ENCODE data around the gene MILR1. TPM values are rescaled to one million over a fixed set of nuclear protein-coding genes. Genes with fewer than 3 reads are reported as not detected.
"Not testable (repeated sequence)": the region's sequence is repeated elsewhere in the genome, so short reads cannot be mapped to it uniquely, and the experiment has no call there.

The MILR1 gene
- total and polyA plus RNA-seq, 5 donors from 2014 or later: 0.67 TPM; not detected in 4

GRCh38 chr17:64460955-64461354 is 12.0 kb downstream of the MILR1 start:
- H3K9me3 ChIP-seq (ENCODE audit: control insufficient read depth in 2 of 2, low read length in 2 of 2): no peaks in the 10 kb centered on the region
- H3K27me3 Mint-ChIP-seq: peaks cover 13% of the 10 kb centered on the region
- no peak overlapping the region for H3K27ac Mint-ChIP-seq
- DNase-seq (no peak), ATAC-seq (ENCODE audit: low read depth in 2 of 2) (no peak)
- H3K4me1 Mint-ChIP-seq: peaks cover 6 to 23% (median 10%) of the 10 kb centered on the region in 4 donors
- no peak overlapping the region for H3K4me3 ChIP-seq (ENCODE audit: low read depth, low read length)
- H3K4me3 Mint-ChIP-seq: no peak overlapping the region
- peaks cover 5% of the 10 kb centered on the region for H3K36me3 Mint-ChIP-seq
- peaks cover 8% of the 10 kb centered on the region for H3K4me1 ChIP-seq (ENCODE audit: control insufficient read depth, insufficient read depth, low read length, poor library complexity, severe bottlenecking)
- H3K27ac ChIP-seq (ENCODE audit: insufficient read depth, low read length, poor library complexity, severe bottlenecking): no peak overlapping the region
- H3K36me3 ChIP-seq (ENCODE audit: control insufficient read depth, insufficient read depth, low read length): no peaks in the 10 kb centered on the region
- peaks cover 0 to 2% (median 0%) of the 10 kb centered on the region in 7 donors for H3K9me3 Mint-ChIP-seq
- no peaks in the 10 kb centered on the region for H3K27me3 ChIP-seq (ENCODE audit: control insufficient read depth, insufficient read depth, low read length)

DNA sequence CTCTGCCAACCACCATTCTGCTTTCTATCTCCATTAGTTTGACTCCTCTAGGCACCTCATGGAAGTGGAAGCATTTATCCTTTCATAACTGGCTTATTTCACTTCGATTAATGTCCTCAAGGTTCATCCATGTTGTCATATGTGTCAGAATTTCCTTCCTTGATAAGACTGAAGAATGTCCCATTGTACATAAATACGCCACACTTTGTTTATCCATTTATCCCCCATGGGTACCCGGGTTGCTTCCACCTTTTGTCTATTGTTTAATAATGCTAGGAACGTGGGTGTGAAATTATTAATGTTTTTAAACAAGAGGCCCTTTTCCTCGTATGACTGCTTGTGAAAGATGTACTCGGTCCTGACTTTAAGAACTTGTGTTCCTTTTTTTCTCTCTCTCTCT is 12.9 kb downstream of the MILR1 start:
- Mint-ChIP-seq H3K36me3 (no peaks in the 10 kb centered on the region), H3K4me1 (peaks cover 0 to 15% (median 5%) of the 10 kb centered on the region in 4 donors), H3K27me3 (peaks cover 17% of the 10 kb centered on the region), H3K27ac (no peak overlapping the region), H3K9me3 (peaks cover 0 to 2% (median 0%) of the 10 kb centered on the region in 7 donors), H3K4me3 (no peak overlapping the region)
- Histone ChIP-seq H3K4me1 (ENCODE audit: control insufficient read depth, insufficient read depth, low read length, poor library complexity, severe bottlenecking) (peaks cover under 1% of the 10 kb centered on the region), H3K27me3 (ENCODE audit: control insufficient read depth, insufficient read depth, low read length) (peaks cover 4% of the 10 kb centered on the region), H3K4me3 (ENCODE audit: low read depth, low read length) (no peak overlapping the region), H3K36me3 (ENCODE audit: control insufficient read depth, insufficient read depth, low read length) (no peaks in the 10 kb centered on the region), H3K9me3 (ENCODE audit: control insufficient read depth in 2 of 2, low read length in 2 of 2) (no peaks in the 10 kb centered on the region), H3K27ac (ENCODE audit: insufficient read depth, low read length, poor library complexity, severe bottlenecking) (no peak overlapping the region)
- DNase-seq (no peak), ATAC-seq (ENCODE audit: low read depth in 2 of 2) (no peak)

- H3K9me3 ChIP-seq (ENCODE audit: control insufficient read depth in 2 of 2, low read length in 2 of 2): no peaks in the 10 kb centered on the region
- no peak overlapping the region for H3K27ac ChIP-seq (ENCODE audit: insufficient read depth, low read length, poor library complexity, severe bottlenecking)
- H3K4me1 ChIP-seq (ENCODE audit: control insufficient read depth, insufficient read depth, low read length, poor library complexity, severe bottlenecking): no peaks in the 10 kb centered on the region
- no peaks in the 10 kb centered on the region for H3K9me3 Mint-ChIP-seq
- no peaks in the 10 kb centered on the region for H3K4me1 Mint-ChIP-seq
- H3K27me3 Mint-ChIP-seq: peaks cover 18% of the 10 kb centered on the region
- ATAC-seq (ENCODE audit: low read depth in 2 of 2) (no peak), DNase-seq (no peak)
- no peaks in the 10 kb centered on the region for H3K36me3 ChIP-seq (ENCODE audit: control insufficient read depth, insufficient read depth, low read length)
- H3K27me3 ChIP-seq (ENCODE audit: control insufficient read depth, insufficient read depth, low read length): peaks cover 4% of the 10 kb centered on the region
- no peak overlapping the region for H3K4me3 ChIP-seq (ENCODE audit: low read depth, low read length)
- no peaks in the 10 kb centered on the region for H3K36me3 Mint-ChIP-seq
- peak overlapping the region in 1 of 3 donors; percentile 49 for H3K27ac Mint-ChIP-seq
- no peak overlapping the region for H3K4me3 Mint-ChIP-seq
Measured at GRCh38 chr17:64466019-64466735, 17.3 kb downstream of the MILR1 start.

- H3K27ac Mint-ChIP-seq; DNase-seq; H3K4me1 Mint-ChIP-seq; H3K4me1 ChIP-seq (ENCODE audit: control insufficient read depth, insufficient read depth, low read length, poor library complexity, severe bottlenecking); H3K36me3 ChIP-seq (ENCODE audit: control insufficient read depth, insufficient read depth, low read length); H3K9me3 Mint-ChIP-seq; H3K4me3 ChIP-seq (ENCODE audit: low read depth, low read length); H3K27me3 ChIP-seq (ENCODE audit: control insufficient read depth, insufficient read depth, low read length); ATAC-seq (ENCODE audit: low read depth in 2 of 2); H3K9me3 ChIP-seq (ENCODE audit: control insufficient read depth in 2 of 2, low read length in 2 of 2); H3K27ac ChIP-seq (ENCODE audit: insufficient read depth, low read length, poor library complexity, severe bottlenecking); H3K36me3 Mint-ChIP-seq: not testable (repeated sequence)
- Mint-ChIP-seq H3K4me3 (peak overlapping the region in 1 of 4 donors; percentile 44), H3K27me3 (peaks cover 18% of the 10 kb centered on the region)
Measured at GRCh38 chr17:64466834-64467233, 17.9 kb downstream of the MILR1 start.

DNA sequence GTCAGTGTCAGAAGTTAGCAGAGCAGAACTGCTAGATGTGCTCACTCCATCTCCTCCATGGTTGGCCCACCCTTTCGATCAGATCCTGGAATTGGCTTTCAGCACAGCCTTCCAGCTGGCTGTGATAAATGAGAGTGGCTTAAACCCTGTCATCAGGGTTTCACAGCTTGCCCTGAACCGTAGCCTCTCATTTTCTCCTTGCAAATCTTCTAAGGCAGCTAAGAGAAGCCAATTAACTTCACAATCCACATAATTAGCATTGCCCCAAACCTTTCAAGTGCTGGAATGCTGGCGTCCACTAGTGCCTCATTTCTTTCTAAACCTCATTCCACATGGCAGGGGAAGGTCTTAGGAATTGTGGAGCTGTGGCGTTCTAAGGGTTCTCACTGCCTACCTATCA is 21.7 kb downstream of the MILR1 start:
- Mint-ChIP-seq H3K27me3 (peaks cover 9% of the 10 kb centered on the region), H3K27ac (peak overlapping the region in 1 of 3 donors; percentile 46), H3K4me3 (no peak overlapping the region), H3K4me1 (no peaks in the 10 kb centered on the region), H3K9me3 (no peaks in the 10 kb centered on the region), H3K36me3 (no peaks in the 10 kb centered on the region)
- no peak overlapping the region for H3K4me3 ChIP-seq (ENCODE audit: low read depth, low read length)
- no peak for ATAC-seq (ENCODE audit: low read depth in 2 of 2)
- H3K27ac ChIP-seq (ENCODE audit: insufficient read depth, low read length, poor library complexity, severe bottlenecking): no peak overlapping the region
- DNase-seq: no peak
- no peaks in the 10 kb centered on the region for H3K4me1 ChIP-seq (ENCODE audit: control insufficient read depth, insufficient read depth, low read length, poor library complexity, severe bottlenecking)
- H3K36me3 ChIP-seq (ENCODE audit: control insufficient read depth, insufficient read depth, low read length): no peaks in the 10 kb centered on the region
- H3K9me3 ChIP-seq (ENCODE audit: control insufficient read depth in 2 of 2, low read length in 2 of 2): no peaks in the 10 kb centered on the region
- peaks cover 4% of the 10 kb centered on the region for H3K27me3 ChIP-seq (ENCODE audit: control insufficient read depth, insufficient read depth, low read length)

DNA sequence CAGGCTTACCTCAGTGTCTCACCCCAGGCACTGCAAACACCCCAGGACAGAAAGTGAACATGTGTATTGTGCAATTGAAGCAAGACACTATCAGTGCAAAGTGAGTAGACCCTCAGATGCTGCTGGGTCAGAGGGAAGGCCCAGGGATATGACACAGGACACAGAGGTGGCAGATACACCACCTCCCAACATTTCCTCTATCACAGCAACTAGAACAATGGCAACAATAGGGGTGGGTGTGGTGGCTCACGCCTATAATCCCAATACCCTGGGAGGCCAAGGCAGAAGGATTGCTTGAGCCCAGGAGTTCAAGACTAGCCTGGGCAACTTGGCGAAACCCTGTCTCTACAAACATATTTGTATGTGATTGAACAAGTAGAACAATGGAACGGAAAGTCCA is 22.5 kb downstream of the MILR1 start:
- Histone ChIP-seq H3K36me3 (ENCODE audit: control insufficient read depth, insufficient read depth, low read length) (no peaks in the 10 kb centered on the region), H3K4me1 (ENCODE audit: control insufficient read depth, insufficient read depth, low read length, poor library complexity, severe bottlenecking) (no peaks in the 10 kb centered on the region), H3K9me3 (ENCODE audit: control insufficient read depth in 2 of 2, low read length in 2 of 2) (no peaks in the 10 kb centered on the region), H3K27ac (ENCODE audit: insufficient read depth, low read length, poor library complexity, severe bottlenecking) (no peak overlapping the region), H3K27me3 (ENCODE audit: control insufficient read depth, insufficient read depth, low read length) (peaks cover under 1% of the 10 kb centered on the region), H3K4me3 (ENCODE audit: low read depth, low read length) (no peak overlapping the region)
- ATAC-seq (ENCODE audit: low read depth in 2 of 2) (no peak), DNase-seq (no peak)
- Mint-ChIP-seq H3K36me3 (no peaks in the 10 kb centered on the region), H3K27ac (no peak overlapping the region), H3K4me1 (no peaks in the 10 kb centered on the region), H3K9me3 (no peaks in the 10 kb centered on the region), H3K27me3 (peaks cover 5% of the 10 kb centered on the region), H3K4me3 (no peak overlapping the region)

DNA sequence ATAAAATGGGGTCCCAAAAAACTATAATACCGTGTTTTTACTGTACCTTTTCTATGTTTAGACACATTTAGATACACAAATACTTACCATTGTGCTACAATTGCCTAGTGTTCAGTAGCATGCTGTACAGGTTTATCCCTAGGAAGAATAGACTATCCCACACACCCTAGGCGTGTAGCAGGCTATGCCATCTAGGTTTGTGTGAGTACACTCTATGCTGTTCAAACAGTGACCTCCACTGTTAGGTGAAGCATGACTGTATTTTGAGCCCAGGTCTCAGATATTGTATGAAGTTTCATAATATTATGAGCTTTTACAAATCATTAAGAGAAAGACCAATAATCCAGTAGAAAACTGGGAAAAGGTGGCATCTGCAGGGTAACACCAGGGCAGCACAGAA is 23.6 kb downstream of the MILR1 start:
- H3K36me3 Mint-ChIP-seq: no peaks in the 10 kb centered on the region
- no peaks in the 10 kb centered on the region for H3K4me1 Mint-ChIP-seq
- no peaks in the 10 kb centered on the region for H3K27me3 Mint-ChIP-seq
- Histone ChIP-seq H3K4me3 (ENCODE audit: low read depth, low read length) (no peak overlapping the region), H3K9me3 (ENCODE audit: control insufficient read depth in 2 of 2, low read length in 2 of 2) (no peaks in the 10 kb centered on the region), H3K4me1 (ENCODE audit: control insufficient read depth, insufficient read depth, low read length, poor library complexity, severe bottlenecking) (no peaks in the 10 kb centered on the region), H3K27ac (ENCODE audit: insufficient read depth, low read length, poor library complexity, severe bottlenecking) (no peak overlapping the region), H3K36me3 (ENCODE audit: control insufficient read depth, insufficient read depth, low read length) (peaks cover 5% of the 10 kb centered on the region), H3K27me3 (ENCODE audit: control insufficient read depth, insufficient read depth, low read length) (no peaks in the 10 kb centered on the region)
- ATAC-seq (ENCODE audit: low read depth in 2 of 2): no peak
- H3K27ac Mint-ChIP-seq: no peak overlapping the region
- no peak for DNase-seq
- H3K9me3 Mint-ChIP-seq: no peaks in the 10 kb centered on the region
- H3K4me3 Mint-ChIP-seq: no peak overlapping the region

- Histone ChIP-seq H3K27me3 (ENCODE audit: control insufficient read depth, insufficient read depth, low read length) (no peaks in the 10 kb centered on the region), H3K4me3 (ENCODE audit: low read depth, low read length) (no peak overlapping the region), H3K4me1 (ENCODE audit: control insufficient read depth, insufficient read depth, low read length, poor library complexity, severe bottlenecking) (no peaks in the 10 kb centered on the region), H3K27ac (ENCODE audit: insufficient read depth, low read length, poor library complexity, severe bottlenecking) (no peak overlapping the region), H3K9me3 (ENCODE audit: control insufficient read depth in 2 of 2, low read length in 2 of 2) (no peaks in the 10 kb centered on the region), H3K36me3 (ENCODE audit: control insufficient read depth, insufficient read depth, low read length) (peaks cover 37% of the 10 kb centered on the region)
- H3K4me1 Mint-ChIP-seq: peaks cover 0 to 2% (median 0%) of the 10 kb centered on the region in 4 donors
- H3K9me3 Mint-ChIP-seq: no peaks in the 10 kb centered on the region
- DNase-seq (no peak), ATAC-seq (ENCODE audit: low read depth in 2 of 2) (no peak)
- H3K27me3 Mint-ChIP-seq: no peaks in the 10 kb centered on the region
- H3K4me3 Mint-ChIP-seq: no peak overlapping the region
- H3K27ac Mint-ChIP-seq: no peak overlapping the region
- peaks cover 5% of the 10 kb centered on the region for H3K36me3 Mint-ChIP-seq
Measured at GRCh38 chr17:64477849-64478248, 28.9 kb downstream of the MILR1 start.

All from CD4-positive, CD25-positive, alpha-beta regulatory T cell (primary cell).